HuH-7.5 (cell line): ENCODE measurements around the gene ZNF598.

ENCODE experiments used
- DNase-seq: peaks from one replicate; pipeline ENCODE4 v3.0.0; 2011; ENCODE audit warnings: low spot score

ZNF598 gene

DNA sequence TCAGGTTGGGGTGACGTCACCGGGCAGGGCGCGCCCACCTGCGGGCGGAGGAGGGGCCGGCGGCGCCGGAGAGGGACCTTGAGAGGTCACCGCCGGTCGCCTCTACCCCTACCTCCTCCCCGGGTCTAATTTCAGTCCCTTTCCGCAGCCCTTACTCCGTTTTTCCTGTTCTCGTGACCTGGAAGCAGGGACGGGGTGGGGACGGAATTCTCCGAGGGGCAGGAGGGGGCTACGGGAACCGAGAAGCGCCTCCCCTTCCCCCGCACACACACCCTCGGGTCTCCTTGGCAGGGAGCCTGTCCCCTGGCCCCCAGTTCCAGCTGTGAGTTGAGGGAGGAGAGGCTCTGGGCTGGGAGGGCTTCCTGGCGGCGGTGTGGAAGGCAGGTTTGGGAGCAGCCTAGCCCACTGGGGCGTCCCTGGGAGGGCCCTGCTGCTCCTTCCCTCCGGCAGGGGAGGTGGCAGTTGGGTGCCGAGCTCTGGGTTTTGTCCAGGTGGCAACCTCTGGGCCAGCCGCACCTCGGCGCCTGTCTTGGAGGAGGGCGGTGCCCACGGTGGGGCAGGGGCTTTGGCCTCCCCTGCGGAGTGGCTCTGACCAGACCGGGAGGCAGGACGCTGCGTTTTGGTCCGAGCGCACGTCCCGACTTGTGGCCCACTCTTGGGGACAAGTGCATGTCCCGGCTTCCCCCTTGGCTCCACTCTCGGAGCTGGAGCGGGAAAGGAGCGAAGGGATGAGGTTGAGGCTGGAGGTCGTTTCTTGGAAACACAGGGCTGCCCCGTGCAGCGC is 19.1 kb downstream of the ZNF598 start:
- peak; percentile 75 for DNase-seq

DNA sequence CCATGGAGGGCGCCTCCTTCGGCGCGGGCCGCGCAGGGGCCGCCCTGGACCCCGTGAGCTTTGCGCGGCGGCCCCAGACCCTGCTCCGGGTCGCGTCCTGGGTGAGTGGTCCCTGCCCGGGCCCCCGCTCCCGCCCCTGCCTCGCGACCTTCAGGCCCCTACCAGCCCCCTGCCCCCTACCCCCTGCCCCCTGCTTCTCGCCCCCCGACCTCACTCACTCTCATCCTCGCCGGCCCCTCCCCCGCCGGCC is 19.6 kb downstream of the ZNF598 start:
- no peak for DNase-seq

DNA sequence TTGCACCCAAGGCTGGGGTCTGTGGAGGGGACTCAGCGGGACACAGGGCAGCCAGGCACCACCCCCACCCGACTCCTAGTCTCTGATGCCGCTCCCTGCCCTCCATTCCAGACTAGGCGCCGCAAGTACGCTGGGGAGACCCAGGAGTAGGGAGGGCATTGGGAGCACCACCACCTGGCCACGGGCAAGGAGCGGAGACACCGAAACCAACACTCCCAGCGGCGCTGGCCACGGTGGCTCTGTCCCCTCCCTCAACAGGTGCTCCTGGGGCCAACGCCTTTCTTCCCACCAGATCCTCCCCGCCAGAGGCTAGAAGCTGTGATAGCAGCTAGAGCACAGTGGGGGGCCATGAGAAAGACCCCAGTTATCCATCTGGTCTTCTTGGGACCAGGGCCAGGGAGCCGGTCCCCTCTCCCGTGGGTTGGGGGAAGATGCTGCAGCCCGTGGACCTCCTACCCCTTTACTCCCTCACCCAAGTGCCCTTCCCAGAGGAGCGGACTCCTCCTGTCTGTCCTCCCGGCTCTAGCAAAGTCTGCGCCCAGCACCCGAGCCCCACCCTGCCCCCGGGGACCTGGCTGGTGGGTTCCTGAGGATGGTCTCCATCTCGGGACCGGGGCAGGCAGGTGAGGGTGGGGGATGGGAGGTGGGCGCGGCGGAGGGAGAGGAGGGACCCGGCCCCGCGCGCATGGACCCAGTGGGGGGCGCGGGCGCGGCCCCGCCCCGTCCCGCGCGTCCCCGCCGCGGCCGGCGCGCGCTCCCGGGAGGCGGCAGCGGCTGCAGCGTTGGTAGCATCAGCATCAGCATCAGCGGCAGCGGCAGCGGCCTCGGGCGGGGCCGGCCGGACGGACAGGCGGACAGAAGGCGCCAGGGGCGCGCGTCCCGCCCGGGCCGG is 20.2 kb downstream of the ZNF598 start, which contains the start of gene SYNGR3:
TSS of gene SYNGR3 (plus strand) at position 762 of the 892 bp plus-strand sequence. CDS start 133 bp downstream, outside the sequence.
- DNase-seq, result peak; percentile 46

DNA sequence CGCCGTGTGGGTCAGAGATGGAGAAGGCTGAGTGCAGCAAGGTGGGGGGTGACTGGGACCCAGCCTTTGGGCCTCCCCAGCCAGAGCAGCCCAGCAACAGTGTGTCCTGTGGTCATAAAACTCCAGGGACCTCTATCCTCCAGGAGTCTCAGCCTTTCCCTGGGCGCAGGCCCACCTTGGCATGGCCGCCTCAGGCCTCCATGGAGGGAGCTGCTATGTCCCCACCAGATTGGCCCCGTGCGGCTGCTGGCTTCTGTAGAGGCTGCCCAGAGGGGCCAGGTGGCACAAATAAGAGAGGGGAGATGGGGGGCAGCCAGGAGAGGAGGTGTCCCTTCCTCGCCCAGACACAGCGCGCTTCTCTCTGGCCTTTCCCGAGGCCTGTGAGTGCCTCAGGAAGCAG is 22.4 kb downstream of the ZNF598 start:
- no peak for DNase-seq

- no peak for DNase-seq
Measured at GRCh38 chr16:1985466-1986150, 24.0 kb downstream of the ZNF598 start.

GRCh38 chr16:1984347-1985225 is 25.0 kb downstream of the ZNF598 start:
- peak; percentile 67 for DNase-seq

DNA sequence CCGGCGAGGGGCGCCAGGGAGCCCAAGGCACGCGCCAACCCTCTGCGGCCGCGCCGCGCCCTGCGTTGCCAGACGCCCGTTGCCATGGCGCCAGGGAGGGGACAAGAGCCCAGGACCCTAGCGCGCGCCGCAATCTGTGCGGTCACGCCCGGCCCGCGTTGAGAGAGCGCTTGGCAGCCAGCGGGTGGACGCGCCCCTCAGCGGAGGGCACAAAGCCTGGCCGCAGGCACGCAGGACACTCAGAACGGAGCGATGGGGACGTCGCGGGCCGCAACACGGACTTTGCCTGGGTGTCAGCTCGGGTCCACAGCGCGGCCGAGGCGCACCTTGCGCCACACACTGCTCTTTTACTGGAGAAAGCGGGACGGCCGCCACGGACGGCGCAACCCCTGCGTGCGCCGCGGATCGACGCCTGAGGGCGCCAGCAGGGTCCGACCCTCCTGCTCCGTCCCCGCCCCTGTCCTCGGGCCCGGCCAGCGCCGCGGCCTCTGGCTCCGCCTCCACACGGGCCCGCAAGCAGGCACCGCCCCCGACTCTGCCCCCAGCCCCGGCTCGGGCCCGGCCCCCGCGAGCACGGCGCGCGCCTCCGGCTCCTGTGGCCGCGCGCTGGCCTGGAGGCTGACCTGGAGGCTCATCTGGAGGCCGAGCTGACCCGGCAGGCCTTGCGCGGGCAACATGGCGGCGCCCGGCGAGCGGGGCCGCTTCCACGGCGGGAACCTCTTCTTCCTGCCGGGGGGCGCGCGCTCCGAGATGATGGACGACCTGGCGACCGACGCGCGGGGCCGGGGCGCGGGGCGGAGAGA is 25.9 kb downstream of the ZNF598 start, which contains the start of gene GFER:
TSS of gene GFER (plus strand) at position 650 of the 803 bp plus-strand sequence. CDS start at position 676, 26 bp downstream.
- peak; percentile 98 for DNase-seq

DNA sequence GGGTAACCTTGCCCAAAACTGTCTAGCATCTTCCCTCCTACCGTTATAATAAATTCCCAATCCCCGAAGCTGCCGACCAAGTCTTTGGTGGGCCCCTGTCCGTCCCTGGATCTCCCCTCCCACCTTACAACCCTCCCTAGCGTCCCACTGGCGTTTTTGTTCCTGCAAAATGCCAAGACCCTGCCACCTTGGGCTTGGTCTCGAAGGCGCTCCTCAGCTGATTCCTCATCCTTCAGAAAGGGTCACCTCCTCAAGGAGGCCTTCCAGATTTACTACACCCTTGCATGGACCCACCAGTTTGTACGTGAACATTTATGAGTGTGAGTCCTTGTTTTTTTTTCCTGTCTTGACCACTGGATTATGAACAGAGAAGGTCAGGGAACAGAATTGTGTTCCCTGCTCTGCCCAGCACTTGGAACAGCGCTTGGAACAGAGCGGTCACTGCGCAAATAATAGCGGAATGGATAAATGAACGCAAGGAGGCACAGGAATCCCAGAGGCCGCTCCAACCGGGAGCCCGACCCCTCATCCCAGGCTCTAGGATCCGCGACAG is 26.6 kb downstream of the ZNF598 start:
- DNase-seq, result no peak

DNA sequence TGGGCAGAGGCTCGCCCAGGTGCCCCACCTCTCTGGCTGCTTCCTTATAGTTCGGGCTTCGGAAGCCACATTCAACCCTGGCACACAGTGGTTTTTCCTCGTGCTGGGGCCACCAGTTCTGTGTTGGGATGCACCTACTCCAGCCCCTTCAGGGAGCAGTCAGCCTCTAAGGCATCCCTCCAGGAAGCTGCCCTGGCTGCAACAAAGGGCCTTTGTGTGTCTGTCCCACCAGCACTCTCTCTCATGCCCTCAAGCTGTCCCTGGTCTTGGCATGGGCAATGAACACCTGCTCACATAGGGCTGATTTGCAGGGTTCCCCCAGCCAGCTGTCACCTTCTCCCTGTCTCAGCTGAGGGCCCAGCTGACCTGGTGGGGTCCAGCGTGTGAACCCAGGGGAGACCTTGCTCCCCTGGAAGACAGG is 27.6 kb downstream of the ZNF598 start:
- DNase-seq, result no peak

GRCh38 chr16:1981398-1981836 is 28.2 kb downstream of the ZNF598 start, which contains the start of gene NOXO1:
Gene NOXO1, minus strand, starts transcription at chr16:1981469. Its CDS starts 290 bp downstream, at chr16:1981179.
- DNase-seq, result no peak

GRCh38 chr16:1980770-1981087 is 28.9 kb downstream of the ZNF598 start:
- DNase-seq, result no peak

DNA sequence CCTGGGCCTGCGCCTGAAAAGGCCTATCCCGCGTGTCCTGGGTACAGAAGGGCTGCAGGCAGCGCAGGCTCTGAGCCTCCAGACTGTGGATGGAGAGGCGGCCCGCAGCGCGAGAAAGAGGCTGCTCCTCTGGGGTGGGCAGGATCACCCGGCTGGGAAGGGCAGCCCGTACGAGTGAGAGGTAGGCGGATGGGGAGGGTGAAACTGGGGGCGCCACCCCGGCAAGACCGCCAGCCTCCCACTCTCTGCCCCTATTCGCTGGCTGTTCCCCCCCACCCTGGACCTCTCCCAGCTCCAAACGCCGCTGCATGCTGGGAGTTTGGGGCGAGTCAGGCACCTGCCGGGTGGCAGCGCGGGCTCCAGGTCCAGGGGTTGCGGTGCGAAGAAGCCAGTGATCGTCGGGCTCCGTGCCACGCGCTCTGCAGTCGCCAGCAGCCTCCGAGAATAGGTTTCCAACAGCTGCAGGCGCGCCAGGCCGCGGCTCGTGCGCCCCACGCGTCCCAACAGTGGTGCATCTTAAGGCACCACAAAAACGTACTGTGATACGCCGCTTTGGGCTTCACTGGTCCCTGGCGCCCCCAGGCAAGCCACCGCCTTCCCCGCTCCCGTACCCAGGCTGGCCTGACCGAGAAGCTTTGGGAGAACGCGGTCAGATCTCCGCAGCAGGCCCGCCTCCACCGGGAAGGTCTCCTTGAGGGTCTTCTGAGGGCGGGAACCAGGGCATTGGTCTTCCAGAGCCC is 29.4 kb downstream of the ZNF598 start:
- DNase-seq, result no peak

DNA sequence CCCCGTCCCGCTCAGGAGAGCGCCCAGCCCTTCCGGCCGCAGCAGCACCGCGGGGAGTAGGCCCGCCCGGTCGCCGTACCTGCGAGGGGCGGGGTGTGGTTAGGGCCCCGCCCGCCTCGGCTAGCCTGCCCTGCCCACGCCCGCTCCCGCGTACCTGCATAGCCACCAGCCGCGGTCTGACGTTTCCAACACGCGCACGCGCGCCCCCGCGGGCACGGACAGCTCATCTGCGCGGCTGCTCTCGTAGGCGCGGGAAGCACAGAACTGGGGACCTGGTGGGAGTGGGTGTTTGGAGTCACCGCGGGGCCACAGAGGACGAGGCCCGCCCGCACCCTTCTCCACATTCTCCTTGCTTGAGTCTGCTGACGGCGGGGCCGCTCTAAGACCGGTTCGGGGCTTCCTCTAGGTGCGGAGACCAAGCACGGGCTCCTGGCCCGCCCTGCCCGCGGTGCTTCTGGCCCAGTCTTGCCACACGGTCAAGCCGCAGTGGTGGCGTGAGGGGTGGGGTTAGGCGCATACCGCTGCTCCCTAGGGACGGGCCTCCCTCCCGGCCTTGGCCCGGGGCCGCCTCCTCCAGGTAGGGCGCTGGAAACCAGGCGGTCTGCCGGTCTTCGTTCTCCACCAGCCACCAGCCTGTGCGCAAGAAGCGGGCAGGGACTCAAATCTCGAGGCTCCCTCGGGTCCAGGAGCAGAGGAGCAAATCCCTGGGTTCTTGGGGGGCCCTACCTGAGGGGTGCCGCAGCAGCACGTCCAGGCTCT is 30.2 kb downstream of the ZNF598 start:
- DNase-seq, result no peak

- no peak for DNase-seq
Measured at GRCh38 chr16:1978476-1979120, 31.0 kb downstream of the ZNF598 start.

GRCh38 chr16:1977875-1978268 is 31.7 kb downstream of the ZNF598 start:
- no peak for DNase-seq

DNA sequence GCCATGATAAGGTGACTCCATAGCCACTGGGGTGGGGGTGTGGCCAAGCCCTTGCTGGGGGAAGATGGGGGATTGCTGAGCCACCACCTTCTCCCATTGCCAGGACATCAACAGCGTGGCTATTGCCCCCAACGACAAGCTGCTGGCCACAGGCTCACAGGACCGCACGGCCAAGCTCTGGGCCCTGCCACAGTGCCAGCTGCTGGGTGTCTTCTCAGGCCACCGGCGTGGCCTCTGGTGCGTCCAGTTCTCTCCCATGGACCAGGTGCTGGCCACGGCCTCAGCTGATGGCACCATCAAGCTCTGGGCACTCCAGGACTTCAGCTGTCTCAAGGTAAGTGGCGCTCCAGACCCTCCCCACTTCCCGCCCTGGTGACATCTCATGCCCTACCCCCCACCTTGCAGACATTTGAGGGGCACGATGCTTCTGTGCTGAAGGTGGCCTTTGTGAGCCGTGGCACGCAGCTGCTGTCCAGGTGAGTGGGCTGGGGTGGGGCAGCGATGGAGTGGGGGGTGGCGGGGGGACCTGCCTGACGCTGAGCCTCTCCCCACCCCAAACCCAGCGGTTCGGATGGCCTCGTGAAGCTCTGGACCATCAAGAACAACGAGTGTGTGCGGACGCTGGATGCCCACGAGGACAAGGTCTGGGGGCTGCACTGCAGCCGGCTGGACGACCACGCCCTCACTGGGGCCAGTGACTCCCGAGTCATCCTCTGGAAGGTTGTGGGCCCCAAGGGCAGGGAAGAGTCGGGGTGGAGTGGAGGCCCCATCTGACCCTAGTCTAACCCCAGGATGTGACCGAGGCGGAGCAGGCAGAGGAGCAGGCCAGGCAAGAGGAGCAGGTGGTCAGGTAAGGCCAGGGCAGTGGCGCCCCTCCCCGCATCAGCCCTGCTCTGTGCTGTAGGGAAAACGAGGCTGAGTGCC is 32.4 kb downstream of the ZNF598 start:
- no peak for DNase-seq

- no peak for DNase-seq
Measured at GRCh38 chr16:1976216-1976520, 33.5 kb downstream of the ZNF598 start.
